HEK293 (cell line): ENCODE measurements around the gene CTBP2.

Experiments used
- CTCF ChIA-PET: fragments of 350-600 bp; formaldehyde crosslinking; extraction: SDS; loops from one replicate; lab custom pipeline; 2021; ENCODE audit warnings: antibody characterized with exemption; lab: Yijun Ruan, JAX
- POLR2A ChIA-PET: fragments of 300-600 bp; formaldehyde crosslinking; extraction: SDS; loops from one replicate; lab custom pipeline; 2020; ENCODE audit warnings: antibody characterized with exemption, inconsistent platforms; lab: Yijun Ruan, JAX
- H3K27ac ChIP-seq: fragments of 200-500 bp; sonication (Bioruptor generic); 2 replicates; pipeline ENCODE4 v1.5.1; 2014; ENCODE audit warnings: low read depth, low read length, control low read depth, inconsistent platforms; ENCODE audit errors: extremely low read depth
- H3K36me3 ChIP-seq, 2 experiments: fragments of 200-500 bp in 1 of 2; sonication (Bioruptor generic) in 1 of 2; 1 replicate in 1 of 2; 2 replicates in 1 of 2; pipeline ENCODE4 v1.5.1; 2014 to 2017; ENCODE audit warnings: inconsistent platforms in 2 of 2, low read length in 2 of 2; ENCODE audit not compliant: control insufficient read depth in 2 of 2, insufficient read depth in 1 of 2
- H3K4me1 ChIP-seq: fragments of 200-500 bp; sonication (Bioruptor generic); 2 replicates; pipeline ENCODE4 v1.5.1; 2014; ENCODE audit warnings: mild to moderate bottlenecking, low read length, inconsistent platforms; ENCODE audit not compliant: control insufficient read depth, insufficient read depth
- H3K4me3 ChIP-seq: 2 replicates; pipeline ENCODE4 v1.5.1; 2011; ENCODE audit warnings: low read depth, mild to moderate bottlenecking, control low read depth, low read length, moderate library complexity
- H3K9me3 ChIP-seq: fragments of 200-500 bp; sonication (Bioruptor generic); 2 replicates; pipeline ENCODE4 v1.5.1; 2014; ENCODE audit warnings: low read depth, low read length, inconsistent platforms; ENCODE audit not compliant: control insufficient read depth, insufficient read depth
- EGR2 ChIP-seq: fragments of 450-650 bp; formaldehyde crosslinking; IDR thresholded peaks from 2 replicates; pipeline ENCODE4 v1.5.1; 2016; ENCODE audit warnings: low read depth, missing biosample characterization, missing genetic modification characterization
- GLIS1 ChIP-seq: fragments of 450-650 bp; formaldehyde crosslinking; IDR thresholded peaks from 2 replicates; pipeline ENCODE4 v1.5.1; 2016; ENCODE audit warnings: missing biosample characterization, missing genetic modification characterization
- KLF10 ChIP-seq: fragments of 450-650 bp; IDR thresholded peaks from 2 replicates; pipeline ENCODE4 v1.5.1; 2018; ENCODE audit warnings: missing biosample characterization, mild to moderate bottlenecking, missing genetic modification characterization
- RBAK ChIP-seq: fragments of 450-650 bp; formaldehyde crosslinking; IDR thresholded peaks from 2 replicates; pipeline ENCODE4 v1.5.1; 2016; ENCODE audit warnings: missing biosample characterization, missing genetic modification characterization
- REPIN1 ChIP-seq: fragments of 450-650 bp; formaldehyde crosslinking; IDR thresholded peaks from 2 replicates; pipeline ENCODE4 v1.5.1; 2017; ENCODE audit warnings: missing biosample characterization, missing genetic modification characterization, low read depth
- SCRT1 ChIP-seq: fragments of 450-650 bp; formaldehyde crosslinking; IDR thresholded peaks from 2 replicates; pipeline ENCODE4 v1.5.1; 2016; ENCODE audit warnings: missing biosample characterization, missing genetic modification characterization, borderline replicate concordance
- SETDB1 ChIP-seq: IDR thresholded peaks from one replicate; pipeline ENCODE4 v1.6.1; 2017; ENCODE audit warnings: mild to moderate bottlenecking, low read length, moderate library complexity, mixed read lengths; ENCODE audit not compliant: insufficient read length
- SP2 ChIP-seq: fragments of 450-650 bp; formaldehyde crosslinking; IDR thresholded peaks from 2 replicates; pipeline ENCODE4 v1.5.1; 2016; ENCODE audit warnings: missing biosample characterization, missing genetic modification characterization
- SP3 ChIP-seq: fragments of 450-650 bp; formaldehyde crosslinking; IDR thresholded peaks from 2 replicates; pipeline ENCODE4 v1.5.1; 2016; ENCODE audit warnings: missing biosample characterization, missing genetic modification characterization
- ZFP3 ChIP-seq: fragments of 450-650 bp; formaldehyde crosslinking; IDR thresholded peaks from 2 replicates; pipeline ENCODE4 v1.5.1; 2016; ENCODE audit warnings: low read depth, missing biosample characterization, missing genetic modification characterization
- ZFP41 ChIP-seq: fragments of 450-650 bp; formaldehyde crosslinking; IDR thresholded peaks from 2 replicates; pipeline ENCODE4 v1.5.1; 2016; ENCODE audit warnings: missing biosample characterization, missing genetic modification characterization, borderline replicate concordance
- ZIC2 ChIP-seq: fragments of 450-650 bp; formaldehyde crosslinking; IDR thresholded peaks from 2 replicates; pipeline ENCODE4 v1.5.1; 2016; ENCODE audit warnings: missing biosample characterization, missing genetic modification characterization
- ZNF112 ChIP-seq: fragments of 450-650 bp; formaldehyde crosslinking; IDR thresholded peaks from 2 replicates; pipeline ENCODE4 v1.5.0; 2017; ENCODE audit warnings: missing biosample characterization, missing genetic modification characterization
- ZNF132 ChIP-seq: fragments of 450-650 bp; formaldehyde crosslinking; IDR thresholded peaks from 2 replicates; pipeline ENCODE4 v1.5.1; 2017; ENCODE audit warnings: missing biosample characterization, missing genetic modification characterization, borderline replicate concordance
- ZNF133 ChIP-seq: fragments of 450-650 bp; formaldehyde crosslinking; IDR thresholded peaks from 2 replicates; pipeline ENCODE4 v1.5.1; 2016; ENCODE audit warnings: missing biosample characterization, missing genetic modification characterization
- ZNF140 ChIP-seq: fragments of 450-650 bp; formaldehyde crosslinking; IDR thresholded peaks from 2 replicates; pipeline ENCODE4 v1.5.1; 2016; ENCODE audit warnings: missing biosample characterization, missing genetic modification characterization
- ZNF223 ChIP-seq: fragments of 450-650 bp; formaldehyde crosslinking; IDR thresholded peaks from 2 replicates; pipeline ENCODE4 v1.5.1; 2016; ENCODE audit warnings: missing biosample characterization, missing genetic modification characterization
- ZNF302 ChIP-seq: fragments of 450-650 bp; formaldehyde crosslinking; IDR thresholded peaks from 2 replicates; pipeline ENCODE4 v1.5.1; 2016; ENCODE audit warnings: missing biosample characterization, missing genetic modification characterization, low read depth
- ZNF423 ChIP-seq: fragments of 450-650 bp; formaldehyde crosslinking; IDR thresholded peaks from 2 replicates; pipeline ENCODE4 v1.5.1; 2016; ENCODE audit warnings: missing biosample characterization, missing genetic modification characterization
- ZNF488 ChIP-seq: fragments of 450-650 bp; formaldehyde crosslinking; IDR thresholded peaks from 2 replicates; pipeline ENCODE4 v1.5.1; 2016; ENCODE audit warnings: missing biosample characterization, missing genetic modification characterization
- ZNF501 ChIP-seq: fragments of 450-650 bp; formaldehyde crosslinking; IDR thresholded peaks from 2 replicates; pipeline ENCODE4 v1.5.1; 2016; ENCODE audit warnings: missing biosample characterization, missing genetic modification characterization
- ZNF544 ChIP-seq: fragments of 450-650 bp; formaldehyde crosslinking; IDR thresholded peaks from 2 replicates; pipeline ENCODE4 v1.5.0; 2017; ENCODE audit warnings: missing biosample characterization, missing genetic modification characterization
- ZNF549 ChIP-seq: fragments of 450-650 bp; IDR thresholded peaks from 2 replicates; pipeline ENCODE4 v1.5.1; 2018; ENCODE audit warnings: missing biosample characterization, missing genetic modification characterization, mild to moderate bottlenecking, inconsistent platforms, moderate library complexity
- ZNF560 ChIP-seq: fragments of 450-650 bp; formaldehyde crosslinking; IDR thresholded peaks from 2 replicates; pipeline ENCODE4 v1.5.1; 2017; ENCODE audit warnings: missing biosample characterization, missing genetic modification characterization, borderline replicate concordance
- ZNF585B ChIP-seq: fragments of 450-650 bp; formaldehyde crosslinking; IDR thresholded peaks from 2 replicates; pipeline ENCODE4 v1.5.1; 2016; ENCODE audit warnings: missing biosample characterization, missing genetic modification characterization
- ZNF623 ChIP-seq: fragments of 450-650 bp; formaldehyde crosslinking; IDR thresholded peaks from 2 replicates; pipeline ENCODE4 v1.5.1; 2016; ENCODE audit warnings: missing biosample characterization, missing genetic modification characterization
- ZNF645 ChIP-seq: fragments of 450-650 bp; formaldehyde crosslinking; IDR thresholded peaks from 2 replicates; pipeline ENCODE4; 2016; ENCODE audit warnings: missing biosample characterization, missing genetic modification characterization
- ZNF677 ChIP-seq: fragments of 450-650 bp; IDR thresholded peaks from 2 replicates; pipeline ENCODE4 v1.5.0; 2018; ENCODE audit warnings: missing biosample characterization, mild to moderate bottlenecking, missing genetic modification characterization, moderate library complexity
- ZNF768 ChIP-seq: fragments of 450-650 bp; formaldehyde crosslinking; IDR thresholded peaks from 2 replicates; pipeline ENCODE4 v1.5.1; 2018; ENCODE audit warnings: missing biosample characterization, mild to moderate bottlenecking, missing genetic modification characterization
- ZNF792 ChIP-seq: fragments of 450-650 bp; formaldehyde crosslinking; IDR thresholded peaks from 2 replicates; pipeline ENCODE4 v1.5.1; 2016; ENCODE audit warnings: missing biosample characterization, missing genetic modification characterization

Gene CTBP2

GRCh38 chr10:125125951-125126735 lies 34.2 kb downstream of the CTBP2 start (continued):
- TF ChIP-seq RBAK, result no peak

GRCh38 chr10:125124907-125125306 lies 35.5 kb downstream of the CTBP2 start:
- Histone ChIP-seq H3K36me3 (peaks cover 0 to 36% of the 10 kb centered on the region in 2 experiments; a peak in 1 of 3 replicates), H3K4me1 (no peaks in the 10 kb centered on the region), H3K9me3 (no peaks in the 10 kb centered on the region), H3K4me3 (no peak overlapping the region), H3K27ac (no peak overlapping the region)
- TF ChIP-seq ZNF133 (no peak), SP3 (no peak), ZNF623 (tag by site-specific recombination) (no peak), ZNF302 (tag by site-specific recombination) (no peak), ZNF423 (tag by site-specific recombination) (no peak), ZNF544 (no peak), ZNF501 (tag by site-specific recombination) (no peak), REPIN1 (tag by site-specific recombination) (no peak), ZNF223 (no peak), SP2 (tag by site-specific recombination) (no peak), ZNF585B (tag by site-specific recombination) (no peak), ZNF132 (no peak), ZNF488 (tag by site-specific recombination) (no peak), ZNF677 (tag by site-specific recombination) (no peak), ZFP3 (no peak), EGR2 (tag by site-specific recombination) (no peak), SETDB1 (no peak)
- ChIA-PET CTCF (no interaction called here), POLR2A (no interaction called here)

- no peak overlapping the region for H3K27ac ChIP-seq
- CTCF ChIA-PET, result interaction anchor here (1.0 kb wide), 1 partner anchor 76 kb away, joined by 4 read pairs; no protein-coding TSS in a partner anchor
Measured at GRCh38 chr10:125124115-125124487, 36.3 kb downstream of the CTBP2 start.

GRCh38 chr10:125123476-125124114 lies 36.8 kb downstream of the CTBP2 start:
- peaks cover 0 to 27% of the 10 kb centered on the region in 2 experiments; a peak in 1 of 3 replicates for H3K36me3 ChIP-seq
- no peaks in the 10 kb centered on the region for H3K4me1 ChIP-seq
- TF ChIP-seq ZIC2 (tag by site-specific recombination), result 0 out of 2 replicates have a peak, but pooled peaks have one; percentile 37
- no peak for TF ChIP-seq ZNF645 (tag by site-specific recombination)
- CTCF ChIA-PET, result interaction anchor here (1.0 kb wide), 1 partner anchor 76 kb away, joined by 4 read pairs; no protein-coding TSS in a partner anchor
- H3K9me3 ChIP-seq, result no peaks in the 10 kb centered on the region
- H3K27ac ChIP-seq, result no peak overlapping the region
- POLR2A ChIA-PET, result no interaction called here
- no peak overlapping the region for H3K4me3 ChIP-seq

More at GRCh38 chr10:125124115-125124487, 36.3 kb downstream of the CTBP2 start:
- Histone ChIP-seq H3K4me3 (no peak overlapping the region), H3K4me1 (no peaks in the 10 kb centered on the region), H3K9me3 (no peaks in the 10 kb centered on the region), H3K36me3 (peaks cover 0 to 29% of the 10 kb centered on the region in 2 experiments; a peak in 1 of 3 replicates)
- POLR2A ChIA-PET, result no interaction called here
- TF ChIP-seq ZNF768 (tag by site-specific recombination) (no peak), GLIS1 (tag by site-specific recombination) (no peak), SCRT1 (tag by site-specific recombination) (no peak), ZNF140 (tag by site-specific recombination) (no peak), ZNF560 (tag by site-specific recombination) (no peak), ZFP41 (tag by site-specific recombination) (no peak), KLF10 (tag by site-specific recombination) (no peak), ZNF549 (tag by site-specific recombination) (no peak), ZNF112 (no peak), ZNF792 (tag by site-specific recombination) (no peak)
